GM12878 (cell line): ENCODE measurements around the gene RAPGEF1. TPM values are rescaled to one million over a fixed set of nuclear protein-coding genes. Genes with fewer than 3 reads are reported as not detected.

Experiments
- ATAC-seq: fragments of 200-7000 bp; cut with Tn5 transposase; 3 replicates; pipeline ENCODE4 v1.9.1; 2020; ENCODE audit warnings: mild to moderate bottlenecking, moderate library complexity
- BruUV-seq: library from RNA; stranded (reverse); fragments of 400-500 nt; replicated peaks from 2 replicates; lab custom pipeline; 2021; lab: Mats Ljungman, UMichigan
- CTCF ChIA-PET: fragments of 300-600 bp; sonication (Branson Sonifier 250); formaldehyde crosslinking; extraction: SDS; loops from one replicate; lab custom pipeline; 2021; ENCODE audit warnings: inconsistent platforms; lab: Yijun Ruan, JAX
- POLR2A ChIA-PET: fragments of 350-600 bp; formaldehyde crosslinking; extraction: SDS; loops from one replicate; lab custom pipeline; 2021; ENCODE audit warnings: inconsistent platforms; lab: Charles Lee
- RAD21 ChIA-PET: fragments of 300-600 bp; sonication (Branson Sonifier 250); formaldehyde crosslinking; loops from one replicate; lab custom pipeline; 2023; ENCODE audit warnings: antibody characterized with exemption; ENCODE audit not compliant: unreplicated experiment; lab: Charles Lee
- SMC1A ChIA-PET: fragments of 300-600 bp; sonication (Branson Sonifier 250); formaldehyde crosslinking; loops from one replicate; lab custom pipeline; 2023; ENCODE audit not compliant: unreplicated experiment, uncharacterized antibody; lab: Charles Lee
- DNase-seq: peaks from one replicate; pipeline ENCODE4 v3.0.0-alpha.2; 2011; ENCODE audit warnings: low read depth, low spot score
- FAIRE-seq: peaks from 3 replicates; lab custom pipeline; 2011; peaks lifted over from hg19 to GRCh38; lab: Jason Lieb, UNC
- H2AFZ ChIP-seq: 2 replicates; pipeline ENCODE4 v1.6.0; 2011; ENCODE audit warnings: low read depth, low read length, control low read depth; ENCODE audit not compliant: control insufficient read depth
- H3K27ac ChIP-seq: 2 replicates; pipeline ENCODE4 v1.5.1; 2011; ENCODE audit warnings: control low read depth; ENCODE audit not compliant: control insufficient read depth, insufficient read depth
- H3K27me3 ChIP-seq, 2 experiments: replicated peaks in 1 of 2; 2 replicates each; pipeline versions ENCODE4 v1.6.0 to v1.6.1; 2011; ENCODE audit warnings: low read length in 1 of 2; ENCODE audit not compliant: control insufficient read depth in 2 of 2, insufficient read depth in 2 of 2
- H3K36me3 ChIP-seq, 2 experiments: 2 replicates each; pipeline ENCODE4 v1.5.1; 2011; ENCODE audit warnings: low read length in 1 of 2; ENCODE audit not compliant: control insufficient read depth in 2 of 2, insufficient read depth in 2 of 2
- H3K4me1 ChIP-seq: 2 replicates; pipeline ENCODE4 v1.6.1; 2011; ENCODE audit warnings: mild to moderate bottlenecking, low read length, moderate library complexity, mixed read lengths; ENCODE audit not compliant: control insufficient read depth, insufficient read depth
- H3K4me2 ChIP-seq: 2 replicates; pipeline ENCODE4 v1.6.0; 2011; ENCODE audit warnings: control low read depth; ENCODE audit not compliant: control insufficient read depth, insufficient read depth
- H3K4me3 ChIP-seq: fragments of 200-600 bp; sonication (generic); 2 replicates; pipeline ENCODE4 v1.5.1; 2016
- H3K79me2 ChIP-seq: 2 replicates; pipeline ENCODE4 v1.6.0; 2011; ENCODE audit warnings: low read length; ENCODE audit not compliant: control insufficient read depth, insufficient read depth
- H3K9ac ChIP-seq: 2 replicates; pipeline ENCODE4 v1.8.0; 2011; ENCODE audit warnings: low read length, control low read depth, mixed read lengths; ENCODE audit not compliant: control insufficient read depth, insufficient read depth
- H3K9me3 ChIP-seq: replicated peaks from 3 replicates; pipeline ENCODE4 v1.5.1; 2011; ENCODE audit warnings: mild to moderate bottlenecking, low read length; ENCODE audit not compliant: control insufficient read depth, insufficient read depth
- H4K20me1 ChIP-seq: 2 replicates; pipeline ENCODE4 v1.6.0; 2011; ENCODE audit not compliant: control insufficient read depth, insufficient read depth
- MXI1 ChIP-seq: fragments of 150-350 bp; IDR thresholded peaks from 2 replicates; pipeline ENCODE4 v1.6.1; 2011; ENCODE audit warnings: low read depth, mild to moderate bottlenecking, inconsistent platforms, low read length, improper control_type of control experiment
- RAD21 ChIP-seq: IDR thresholded peaks from 2 replicates; pipeline ENCODE4 v1.6.1; 2011; ENCODE audit warnings: mild to moderate bottlenecking, low read depth, low read length, moderate library complexity; ENCODE audit not compliant: insufficient read depth
- WGBS: methylation state at CpG from one replicate; pipeline ENCODE4 v1.1.6; 2016; ENCODE audit warnings: low lambda C conversion rate; ENCODE audit not compliant: insufficient replicate concordance, insufficient coverage; ENCODE audit errors: missing lambda C conversion rate; 5-methylcytosine and 5-hydroxymethylcytosine counted together
- in situ Hi-C: fragments of 300-500 bp; cut with MboI; formaldehyde crosslinking; loops from 9 replicates; pipeline ENCODE4 v1.14.3; 2018; ENCODE audit warnings: mixed read lengths
- intact Hi-C: fragments of 100-400 bp; cut with micrococcal nuclease; formaldehyde crosslinking; loops from one replicate; pipeline ENCODE4 v1.14.2; 2022; ENCODE audit not compliant: unreplicated experiment
- polyA plus RNA-seq, 11 experiments: library from polyadenylated mRNA; depleted of rRNA in 4 of 11; unstranded in 6 of 11; stranded (reverse) in 5 of 11; fragments of >200 nt; fragmentation: Nextera tagmentation in 4 of 11; fragmentation: Illumina TruSeq in 1 of 11; extraction: Ambion mirVana in 4 of 11; extraction: Trizol in 1 of 11; gene quantifications; 1 replicate in 1 of 11; 2 replicates in 10 of 11; pipeline versions ENCODE4 v1.2.1 to v1.2.3, GENCODE V29; 2011 to 2016; ENCODE audit warnings: inconsistent platforms in 2 of 11, missing spikeins in 2 of 11, low read depth in 1 of 11
- total RNA-seq, 4 experiments: library from RNA; depleted of rRNA in 3 of 4; stranded (reverse); fragments of >200 nt in 3 of 4; fragmentation: Illumina TruSeq in 1 of 4; extraction: Trizol in 1 of 4; gene quantifications; 2 replicates each; pipeline versions ENCODE4 v1.2.1 to v1.2.3, GENCODE V29; 2013 to 2021

RAPGEF1 gene
- total and polyA plus RNA-seq, 10 of the 15 experiments (the other 5 are each of a cell fraction or from before 2014, with no cell fraction given): 0.42 to 113 (median 45.9) TPM

- DNase-seq (no peak), ATAC-seq (no peak), FAIRE-seq (no peak)
- H3K4me3 ChIP-seq: peak overlapping the region; percentile 54; the same call in 1 of the 2 replicates
- no peaks in the 10 kb centered on the region for H3K27me3 ChIP-seq
- ChIA-PET CTCF (interaction anchor here (1.3 to 3.0 kb wide), 4 partner anchors 8 to 69 kb away, joined by 3 to 28 read pairs (median 6); partner anchors contain the start of gene RAPGEF1), POLR2A (interaction anchor here (1.3 to 12.1 kb wide), 3 partner anchors 39 to 62 kb away, joined by 3 to 271 read pairs (median 21); partner anchors contain the start of gene RAPGEF1), RAD21 (interaction anchor here (3.6 to 10.6 kb wide), 3 partner anchors 39 to 61 kb away, joined by 18 to 187 read pairs (median 32); no protein-coding TSS in a partner anchor), SMC1A (interaction anchor here (0.6 to 21.1 kb wide), 4 partner anchors 8 to 62 kb away, joined by 3 to 535 read pairs (median 74); partner anchors contain the start of gene RAPGEF1)
- intact Hi-C loops: no loop called here
- H3K9me3 ChIP-seq: no peaks in the 10 kb centered on the region
- H3K36me3 ChIP-seq: peaks cover 0 to 5% of the 10 kb centered on the region in 2 experiments; a peak in 3 of 4 replicates
- peak overlapping the region; percentile 82 for H3K4me2 ChIP-seq
- H4K20me1 ChIP-seq: no peaks in the 10 kb centered on the region
- 6% methylated on average over 13 of the region's 13 CpGs for WGBS
- 0 out of 2 replicates have a peak, but pooled peaks have one; percentile 9 for TF ChIP-seq MXI1
- TF ChIP-seq RAD21: no peak
- in situ Hi-C loops: no loop called here
- peak overlapping the region; percentile 65; the same call in 1 of the 2 replicates for H3K9ac ChIP-seq
- H3K27ac ChIP-seq: peak overlapping the region; percentile 88
- H3K79me2 ChIP-seq: peaks cover 100% of the 10 kb centered on the region
- peaks cover 81% of the 10 kb centered on the region for H3K4me1 ChIP-seq
- no peak overlapping the region for H2AFZ ChIP-seq
- BruUV-seq: no TSS peak
Observed at GRCh38 chr9:131670247-131671132, 69.4 kb downstream of the RAPGEF1 start.
